ENCODE measurements around the gene CCDC17. TPM values are rescaled to one million over a fixed set of nuclear protein-coding genes. Genes with fewer than 3 reads are reported as not detected.

CCDC17 gene
- total and polyA plus RNA-seq, 2 experiments from 2014 or later: 0.57 to 2.2 TPM

- TF ChIP-seq ZNF462 (CRISPR knock-in tag; IDR thresholded peaks at IDR 0.05) (no peak), EZH2phosphoT487 (IDR thresholded peaks at IDR 0.05; ENCODE audit: unreplicated experiment) (no peak)
These were observed 34.3 kb upstream of the CCDC17 start (continued) for GRCh38 chr1:45658171-45658570.

DNA sequence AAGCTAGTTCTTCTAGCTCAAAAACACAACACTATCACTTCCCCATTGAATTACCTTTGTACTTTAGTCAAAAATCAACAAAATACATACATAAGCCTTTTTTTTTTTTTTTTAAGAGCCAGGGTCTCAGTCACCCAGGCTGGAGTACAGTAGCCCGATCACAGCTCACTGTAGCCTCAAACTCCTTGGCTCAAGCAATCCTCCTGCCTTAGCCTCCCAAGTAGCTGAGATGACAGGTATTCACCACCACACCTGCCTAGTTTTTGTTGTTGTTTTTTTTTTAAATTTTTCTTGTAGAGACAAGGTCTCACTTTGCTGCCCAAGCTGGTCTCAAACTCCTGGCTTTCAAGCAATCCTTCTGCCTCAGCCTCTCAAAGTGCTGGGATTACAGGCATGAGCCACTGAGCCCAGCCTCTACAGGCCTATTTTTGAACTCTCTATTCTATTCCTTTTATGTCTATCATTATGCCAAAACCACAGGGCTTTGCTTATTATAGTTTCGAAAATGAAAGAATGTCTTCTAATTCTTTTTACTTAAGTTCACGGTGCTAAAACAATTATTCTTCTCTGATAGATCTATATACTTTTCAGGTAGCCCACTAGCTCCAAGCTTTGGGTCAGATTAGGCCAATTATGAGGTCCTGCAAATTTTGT lies 32.8 kb upstream of the CCDC17 start:
- Mint-ChIP-seq H3K4me1 (peaks cover 8% of the 10 kb centered on the region), H3K9me3 (no peaks in the 10 kb centered on the region), H3K4me3 (no peak overlapping the region), H3K36me3 (ENCODE audit: low read depth) (peaks cover 84% of the 10 kb centered on the region), H3K27me3 (ENCODE audit: insufficient read depth, low read depth, poor library complexity) (peaks cover 4% of the 10 kb centered on the region), H3K27ac (no peak overlapping the region)
- H2AFZ ChIP-seq: no peak overlapping the region
- no peaks in the 10 kb centered on the region for H3K4me1 ChIP-seq (ENCODE audit: insufficient read depth)
- H3K9me2 ChIP-seq (ENCODE audit: insufficient read depth): no peaks in the 10 kb centered on the region
- peaks cover 26% of the 10 kb centered on the region for H4K20me1 ChIP-seq (replicated peaks; ENCODE audit: insufficient read depth)
- no peak overlapping the region for H3K4me3 ChIP-seq
- DNase-seq (ENCODE audit: low spot score): no peak
- H3K79me2 ChIP-seq (replicated peaks; ENCODE audit: insufficient read depth): peaks cover 53% of the 10 kb centered on the region
- H3K27me3 ChIP-seq (ENCODE audit: insufficient read depth): no peaks in the 10 kb centered on the region
- H3K36me3 ChIP-seq (ENCODE audit: insufficient read depth): peaks cover 75% of the 10 kb centered on the region
- no peak overlapping the region for H3K27ac ChIP-seq (ENCODE audit: low read depth)
- H3K4me2 ChIP-seq: no peak overlapping the region
- no peaks in the 10 kb centered on the region for H3F3A ChIP-seq (replicated peaks; ENCODE audit: low read depth)
- no peak for ATAC-seq
- no peak for TF ChIP-seq EZH2 (IDR thresholded peaks at IDR 0.05; ENCODE audit: low read depth, unreplicated experiment)
- no peak for TF ChIP-seq ETS1 (IDR thresholded peaks at IDR 0.05)
- TF ChIP-seq REST (IDR thresholded peaks at IDR 0.05; ENCODE audit: unreplicated experiment): no peak
- TF ChIP-seq ZNF114 (CRISPR knock-in tag; IDR thresholded peaks at IDR 0.05): no peak
- no peak for TF ChIP-seq POLR2AphosphoS5 (IDR thresholded peaks at IDR 0.05; ENCODE audit: low read depth)
- no peak for TF ChIP-seq CTCF (conservative IDR thresholded peaks at IDR 0.05; ENCODE audit: low read depth in 2 of 2)
- TF ChIP-seq NANOG (IDR thresholded peaks at IDR 0.05; ENCODE audit: borderline replicate concordance): no peak
- no peak for TF ChIP-seq STAT1 (IDR thresholded peaks at IDR 0.05; ENCODE audit: unreplicated experiment)
- TF ChIP-seq JUNB (IDR thresholded peaks at IDR 0.05; ENCODE audit: unreplicated experiment): no peak
- TF ChIP-seq EZH2phosphoT487 (IDR thresholded peaks at IDR 0.05; ENCODE audit: unreplicated experiment): no peak

All from GM23338 (cell line).